ENCODE measurements around the gene POMT1. TPM values are rescaled to one million over a fixed set of nuclear protein-coding genes. Genes with fewer than 3 reads are reported as not detected.
A peak's percentile ranks its signal among the peaks of the same experiment; 100 is the strongest.

Gene POMT1
- total RNA-seq, 2 experiments from 2014 or later, result 50.1 to 50.5 TPM

- Mint-ChIP-seq H3K4me3 (no peak overlapping the region), H3K27ac (peak overlapping the region; percentile 14), H3K36me3 (ENCODE audit: low read depth) (peaks cover 94% of the 10 kb centered on the region), H3K9me3 (no peaks in the 10 kb centered on the region), H3K27me3 (no peaks in the 10 kb centered on the region), H3K4me1 (ENCODE audit: low read depth) (peaks cover 12% of the 10 kb centered on the region)
- Histone ChIP-seq H3K4me3 (ENCODE audit: low read length) (no peak overlapping the region), H3K27me3 (ENCODE audit: control insufficient read depth in 1 of 2, insufficient read depth in 2 of 2, low read length in 2 of 2) (no peaks in the 10 kb centered on the region), H3K36me3 (ENCODE audit: insufficient read depth, low read length) (peaks cover 88% of the 10 kb centered on the region), H3K9me3 (ENCODE audit: control insufficient read depth in 1 of 2, insufficient read depth in 1 of 2, low read length in 2 of 2) (no peaks in the 10 kb centered on the region), H3K4me1 (ENCODE audit: insufficient read depth, low read length) (no peaks in the 10 kb centered on the region), H3K27ac (ENCODE audit: low read depth in 1 of 2, low read length in 2 of 2) (no peak overlapping the region)
- DNase-seq (no peak), ATAC-seq (ENCODE audit: poor library complexity) (no peak)
- ChIA-PET CTCF (no interaction called here), POLR2A (interaction anchor here (0.6 kb wide), 2 partner anchors 91 to 244 kb away, joined by 3 read pairs; no protein-coding TSS in a partner anchor)
- no peak for TF ChIP-seq CTCF (IDR thresholded peaks at IDR 0.05)
- intact Hi-C loops (cut with DNase I, micrococcal nuclease), result no loop called here
Measured at GRCh38 chr9:131464354-131465000, 38.2 kb upstream of the POMT1 start.

- Histone ChIP-seq H3K4me1 (ENCODE audit: insufficient read depth, low read length) (no peaks in the 10 kb centered on the region), H3K27ac (ENCODE audit: low read depth in 1 of 2, low read length in 2 of 2) (no peak overlapping the region), H3K9me3 (ENCODE audit: control insufficient read depth in 1 of 2, insufficient read depth in 1 of 2, low read length in 2 of 2) (no peaks in the 10 kb centered on the region), H3K4me3 (ENCODE audit: low read length) (no peak overlapping the region), H3K27me3 (ENCODE audit: control insufficient read depth in 1 of 2, insufficient read depth in 2 of 2, low read length in 2 of 2) (no peaks in the 10 kb centered on the region), H3K36me3 (ENCODE audit: insufficient read depth, low read length) (peaks cover 88% of the 10 kb centered on the region)
- DNase-seq (no peak), ATAC-seq (ENCODE audit: poor library complexity) (no peak)
- Mint-ChIP-seq H3K27me3 (no peaks in the 10 kb centered on the region), H3K4me3 (no peak overlapping the region), H3K4me1 (ENCODE audit: low read depth) (peaks cover 16% of the 10 kb centered on the region), H3K36me3 (ENCODE audit: low read depth) (peaks cover 94% of the 10 kb centered on the region), H3K9me3 (no peaks in the 10 kb centered on the region), H3K27ac (peak overlapping the region; percentile 49)
- ChIA-PET POLR2A (no interaction called here), CTCF (no interaction called here)
- TF ChIP-seq CTCF (IDR thresholded peaks at IDR 0.05), result no peak
- intact Hi-C loops (cut with DNase I, micrococcal nuclease), result no loop called here
Measured at GRCh38 chr9:131465401-131465800, 37.3 kb upstream of the POMT1 start.

- DNase-seq (peak in 2 of 14 experiments; percentile 23 to 32), ATAC-seq (ENCODE audit: poor library complexity) (no peak)
- peaks cover 94% of the 10 kb centered on the region for H3K36me3 Mint-ChIP-seq (ENCODE audit: low read depth)
- H3K4me3 ChIP-seq (ENCODE audit: low read length), result no peak overlapping the region
- no peaks in the 10 kb centered on the region for H3K4me1 ChIP-seq (ENCODE audit: insufficient read depth, low read length)
- no peak overlapping the region for H3K27ac ChIP-seq (ENCODE audit: low read depth in 1 of 2, low read length in 2 of 2)
- POLR2A ChIA-PET, result interaction anchor here (0.6 kb wide), 1 partner anchor 12 kb away, joined by 4 read pairs; no protein-coding TSS in a partner anchor
- CTCF ChIA-PET, result no interaction called here
- peaks cover 90% of the 10 kb centered on the region for H3K36me3 ChIP-seq (ENCODE audit: insufficient read depth, low read length)
- peak overlapping the region; percentile 30 for H3K27ac Mint-ChIP-seq
- H3K27me3 Mint-ChIP-seq, result no peaks in the 10 kb centered on the region
- no peaks in the 10 kb centered on the region for H3K9me3 ChIP-seq (ENCODE audit: control insufficient read depth in 1 of 2, insufficient read depth in 1 of 2, low read length in 2 of 2)
- no peak for TF ChIP-seq CTCF (IDR thresholded peaks at IDR 0.05)
- no peak overlapping the region for H3K4me3 Mint-ChIP-seq
- H3K4me1 Mint-ChIP-seq (ENCODE audit: low read depth), result peaks cover 9% of the 10 kb centered on the region
- intact Hi-C loops (cut with DNase I, micrococcal nuclease), result no loop called here
- no peaks in the 10 kb centered on the region for H3K9me3 Mint-ChIP-seq
- no peaks in the 10 kb centered on the region for H3K27me3 ChIP-seq (ENCODE audit: control insufficient read depth in 1 of 2, insufficient read depth in 2 of 2, low read length in 2 of 2)
Measured at GRCh38 chr9:131467214-131467935, 35.3 kb upstream of the POMT1 start.

All from CD4-positive, alpha-beta T cell (primary cell).